Measurements from ENCODE around the gene SLC66A1.

The SLC66A1 gene

GRCh38 chr1:19351873-19352272 is 39.7 kb downstream of the SLC66A1 start:
- DNase-seq (ENCODE audit: low read depth): no peak
- no peak for TF ChIP-seq CTCF (IDR thresholded peaks at IDR 0.05; ENCODE audit: low read length, missing control alignments)
- no peak overlapping the region for H3K4me3 ChIP-seq (replicated peaks; ENCODE audit: low read depth, low read length)

- no peak for TF ChIP-seq CTCF (IDR thresholded peaks at IDR 0.05; ENCODE audit: low read length, missing control alignments)
- no peak overlapping the region for H3K4me3 ChIP-seq (replicated peaks; ENCODE audit: low read depth, low read length)
Observed at GRCh38 chr1:19352839-19353238, 40.7 kb downstream of the SLC66A1 start.

GRCh38 chr1:19353596-19353995 is 41.5 kb downstream of the SLC66A1 start:
- DNase-seq (ENCODE audit: low read depth): no peak
- no peak overlapping the region for H3K4me3 ChIP-seq (replicated peaks; ENCODE audit: low read depth, low read length)
- TF ChIP-seq CTCF (IDR thresholded peaks at IDR 0.05; ENCODE audit: low read length, missing control alignments): no peak

More at GRCh38 chr1:19352839-19353238, 40.7 kb downstream of the SLC66A1 start:
- DNase-seq (ENCODE audit: low read depth): no peak

- no peak for DNase-seq (ENCODE audit: low read depth)
- TF ChIP-seq CTCF (IDR thresholded peaks at IDR 0.05; ENCODE audit: low read length, missing control alignments): no peak
- H3K4me3 ChIP-seq (replicated peaks; ENCODE audit: low read depth, low read length): no peak overlapping the region
Observed at GRCh38 chr1:19354531-19354981, 42.4 kb downstream of the SLC66A1 start.

- DNase-seq (ENCODE audit: low read depth): no peak
- no peak overlapping the region for H3K4me3 ChIP-seq (replicated peaks; ENCODE audit: low read depth, low read length)
- no peak for TF ChIP-seq CTCF (IDR thresholded peaks at IDR 0.05; ENCODE audit: low read length, missing control alignments)
Observed at GRCh38 chr1:19356266-19356665, 44.1 kb downstream of the SLC66A1 start.

- no peak for TF ChIP-seq CTCF (IDR thresholded peaks at IDR 0.05; ENCODE audit: low read length, missing control alignments)
- no peak overlapping the region for H3K4me3 ChIP-seq (replicated peaks; ENCODE audit: low read depth, low read length)
- no peak for DNase-seq (ENCODE audit: low read depth)
Observed at GRCh38 chr1:19357299-19357986, 45.3 kb downstream of the SLC66A1 start.

GRCh38 chr1:19358710-19359109 is 46.6 kb downstream of the SLC66A1 start:
- no peak for TF ChIP-seq CTCF (IDR thresholded peaks at IDR 0.05; ENCODE audit: low read length, missing control alignments)
- DNase-seq (ENCODE audit: low read depth): no peak
- H3K4me3 ChIP-seq (replicated peaks; ENCODE audit: low read depth, low read length): no peak overlapping the region

Measured in fibroblast of pulmonary artery (primary cell).